Cardiac septum (tissue), 1 donor: Measurements from ENCODE around the gene RWDD4. TPM values are rescaled to one million over a fixed set of nuclear protein-coding genes. Genes with fewer than 3 reads are reported as not detected.
A peak's percentile ranks its signal among the peaks of the same experiment; 100 is the strongest.

Source experiments
- DNase-seq: peaks from one replicate; pipeline ENCODE4 v3.0.0-alpha.2; 2020; ENCODE audit warnings: low spot score
- intact Hi-C: fragments of 100-400 bp; cut with DNase I; formaldehyde crosslinking; loops from one replicate; pipeline ENCODE4 v1.14.0; 2022
- long read RNA-seq: library from polyadenylated mRNA; unstranded; transcript quantifications from one replicate; pipeline ENCODE4 v2.0.0, GENCODE V29; 2021
- total RNA-seq: library from RNA; stranded (reverse); fragmentation: NEBNext Ultra II Directional; extraction: Animal tissue kit (Norgen Biotek cat#: 25700); gene quantifications from one replicate; pipeline ENCODE4 v1.2.1, GENCODE V29; 2021
- donor health status: DM: no; HTN: no; CAD: no.

Gene RWDD4
- total RNA-seq, result 17.5 TPM
- long read RNA-seq, transcript RWDD4-202 (7 exons, 2,590 nt), result major isoform, 25 of 43 reads
- long read RNA-seq, partial matches to known transcripts, result 3 of 43 reads
- long read RNA-seq, other reads (novel, unspliced or antisense), result 15 of 43 reads

GRCh38 chr4:183659029-183659871 lies at the start of gene RWDD4, which contains the start of gene TRAPPC11:
Gene RWDD4, minus strand, starts transcription at chr4:183659185. Its CDS starts 233 bp downstream, at chr4:183658952.
Gene TRAPPC11, plus strand, starts transcription at chr4:183659293. Its CDS starts 4,575 bp downstream, at chr4:183663868.
- DNase-seq, result peak; percentile 99
- intact Hi-C loops, result loop anchor here (1.0 to 10.0 kb wide), 2 partner anchors 153 to 184 kb away; no protein-coding TSS in a partner anchor

- no peak for DNase-seq
- intact Hi-C loops, result no loop called here
Observed at GRCh38 chr4:183702492-183702891, 43.5 kb upstream of the RWDD4 start.

- DNase-seq, result no peak
- intact Hi-C loops, result no loop called here
Observed at GRCh38 chr4:183700407-183700806, 41.4 kb upstream of the RWDD4 start.

DNA sequence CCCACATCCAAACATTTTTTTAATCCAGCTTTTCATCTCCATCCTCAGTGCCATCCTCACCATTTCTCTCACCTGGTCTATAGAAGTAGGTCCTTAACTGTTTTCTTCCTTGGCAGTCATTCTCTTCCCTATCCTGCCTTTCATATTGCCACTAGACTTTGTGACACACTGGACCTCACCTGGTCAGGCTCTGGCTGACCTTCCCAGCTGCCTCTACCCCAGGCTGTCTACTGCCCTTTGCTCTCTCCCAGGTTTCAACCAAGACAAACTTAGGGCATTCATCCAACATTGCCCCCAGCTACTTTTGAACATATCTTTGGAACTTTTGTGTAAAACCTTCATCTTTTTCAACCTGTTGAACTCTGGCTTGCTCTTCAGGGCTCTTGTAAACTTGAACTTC lies 39.9 kb upstream of the RWDD4 start:
- no peak for DNase-seq
- intact Hi-C loops, result no loop called here

DNA sequence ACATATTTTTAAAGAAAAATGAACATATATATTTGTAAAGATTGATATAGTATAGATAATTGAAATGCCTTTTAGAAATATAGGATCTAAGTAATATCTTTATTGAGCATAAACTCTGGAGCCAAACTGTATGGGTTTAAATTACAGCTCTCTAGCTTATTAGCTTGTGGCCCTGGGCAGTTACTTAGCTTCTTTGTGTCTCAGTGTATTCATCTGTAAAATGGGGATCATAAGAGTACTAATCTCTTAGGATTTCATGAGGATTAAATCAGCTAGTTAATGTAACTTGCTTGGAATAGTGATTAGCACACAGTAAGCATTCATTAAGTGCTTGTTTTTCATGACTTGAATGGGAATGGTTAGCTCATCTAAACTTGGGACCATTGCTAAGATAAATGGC lies 32.9 kb upstream of the RWDD4 start:
- intact Hi-C loops, result no loop called here
- DNase-seq, result no peak

DNA sequence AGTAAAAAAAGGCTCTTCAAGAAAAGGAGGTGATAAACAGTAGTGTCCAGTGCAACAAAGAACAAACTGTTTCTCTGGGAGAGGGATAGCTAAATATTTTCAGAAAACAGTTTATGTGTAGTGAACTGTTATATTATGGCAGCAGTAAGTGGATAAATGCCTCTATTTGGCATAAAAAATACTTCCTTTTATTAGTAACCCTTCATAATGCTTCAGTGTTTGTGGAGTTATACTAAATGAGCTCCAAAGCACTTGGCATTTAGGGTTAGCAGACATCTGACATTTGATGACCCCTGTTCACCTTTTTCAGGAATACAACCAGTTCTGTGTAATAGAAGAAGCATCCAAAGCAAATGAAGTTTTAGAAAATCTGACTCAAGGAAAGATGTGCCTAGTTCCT lies 32.0 kb upstream of the RWDD4 start:
- no peak for DNase-seq
- intact Hi-C loops, result no loop called here

DNA sequence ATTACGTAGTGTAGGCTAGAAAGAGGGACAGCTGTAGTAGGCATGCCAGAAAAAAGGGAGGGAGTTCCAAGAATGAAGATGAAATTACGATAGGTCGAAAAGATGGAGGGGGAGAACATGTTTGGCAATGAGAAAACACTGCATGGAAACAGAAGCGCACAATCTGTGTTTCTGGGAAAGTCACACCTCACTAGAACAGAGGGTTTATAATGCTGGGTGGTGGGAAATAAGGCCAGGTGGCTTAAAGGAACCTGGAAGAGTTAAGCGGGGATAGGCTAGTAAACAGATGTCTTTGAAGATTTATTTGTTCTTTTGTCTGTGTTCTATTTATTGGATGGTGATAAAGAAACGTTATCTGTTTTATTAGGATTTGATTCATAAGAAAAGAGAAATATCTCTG lies 29.2 kb upstream of the RWDD4 start:
- DNase-seq, result no peak
- intact Hi-C loops, result no loop called here

DNA sequence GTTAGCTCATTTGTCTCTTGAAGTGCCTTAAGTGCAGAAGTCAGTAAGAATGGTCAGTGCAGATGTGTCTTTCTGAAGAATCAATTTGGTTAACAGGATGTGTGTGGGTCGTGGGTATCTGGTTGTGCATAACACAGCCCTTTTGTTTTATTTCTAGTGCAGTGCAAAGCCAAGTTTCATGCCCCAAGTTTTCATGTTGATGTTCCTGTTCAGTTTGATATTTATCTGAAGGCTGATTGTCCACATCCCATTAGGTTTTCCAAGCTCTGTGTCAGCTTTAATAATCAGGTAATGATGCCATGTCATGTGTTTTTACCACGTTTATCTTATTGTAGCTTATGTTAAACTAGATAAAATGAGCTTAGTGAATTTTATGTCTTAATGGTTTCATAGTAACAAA lies 27.5 kb upstream of the RWDD4 start:
- no peak for DNase-seq
- intact Hi-C loops, result no loop called here

GRCh38 chr4:183681119-183681518 lies 22.1 kb upstream of the RWDD4 start:
- no peak for DNase-seq
- intact Hi-C loops, result no loop called here

GRCh38 chr4:183675625-183676024 lies 16.6 kb upstream of the RWDD4 start:
- intact Hi-C loops, result no loop called here
- no peak for DNase-seq

- DNase-seq, result no peak
- intact Hi-C loops, result no loop called here
Observed at GRCh38 chr4:183674153-183674552, 15.2 kb upstream of the RWDD4 start.

DNA sequence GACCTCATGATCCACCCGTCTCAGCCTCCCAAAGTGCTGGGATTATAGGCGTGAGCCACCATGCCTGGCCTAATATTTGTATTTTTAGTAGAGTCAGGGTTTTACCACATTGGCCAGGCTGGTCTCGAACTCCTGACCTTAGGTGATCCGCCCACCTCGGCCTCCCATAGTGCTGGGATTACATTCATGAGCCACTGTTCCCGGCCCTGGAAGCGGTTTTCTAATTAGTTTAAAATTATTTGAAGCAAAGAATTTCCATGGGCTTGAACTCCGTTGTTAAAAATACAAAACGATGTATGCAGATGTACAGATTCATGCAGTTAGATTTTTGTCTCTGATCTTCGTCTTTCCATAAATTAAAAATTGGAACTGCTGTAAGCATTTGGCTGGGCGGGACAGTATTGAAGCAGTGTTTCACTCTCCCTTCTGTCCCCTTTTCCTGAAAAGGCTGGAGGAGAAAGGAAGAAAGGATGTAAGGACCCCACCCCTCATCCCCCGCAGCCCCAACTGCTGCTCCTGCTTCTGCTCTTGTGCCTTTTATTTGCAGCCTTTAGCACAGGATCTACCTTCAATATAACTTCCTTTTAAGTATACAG lies 12.1 kb upstream of the RWDD4 start:
- intact Hi-C loops, result no loop called here
- no peak for DNase-seq

GRCh38 chr4:183670251-183670650 lies 11.3 kb upstream of the RWDD4 start:
- intact Hi-C loops, result no loop called here
- no peak for DNase-seq

- intact Hi-C loops, result no loop called here
- no peak for DNase-seq
Observed at GRCh38 chr4:183666088-183666487, 7.1 kb upstream of the RWDD4 start.

DNA sequence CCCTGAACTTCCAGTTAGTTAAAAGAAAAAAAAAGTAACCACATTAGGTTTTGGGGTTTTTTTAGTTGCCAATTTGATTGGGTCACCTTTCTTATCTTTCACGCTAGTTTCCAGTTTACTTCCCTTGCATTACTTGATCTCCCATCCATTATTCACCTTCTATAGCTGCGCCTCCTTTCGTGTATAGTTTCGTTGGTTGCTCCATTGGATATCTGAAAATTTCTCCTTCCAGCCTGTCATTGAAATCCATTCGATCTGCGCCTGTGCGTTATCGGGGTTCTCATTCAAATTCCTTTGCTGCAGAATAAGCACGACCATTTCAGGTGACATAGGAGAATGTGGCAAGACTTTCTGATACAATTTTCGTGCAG lies 872 bp upstream of the RWDD4 start:
- intact Hi-C loops, result loop anchor here (1.0 to 10.0 kb wide), 2 partner anchors 154 to 185 kb away; no protein-coding TSS in a partner anchor
- no peak for DNase-seq

- intact Hi-C loops, result loop anchor here (1.0 to 10.0 kb wide), 2 partner anchors 152 to 184 kb away; no protein-coding TSS in a partner anchor
Observed at GRCh38 chr4:183658362-183659028, 490 bp downstream of the RWDD4 start.

GRCh38 chr4:183657564-183657963 lies 1.4 kb downstream of the RWDD4 start:
- no peak for DNase-seq
- intact Hi-C loops, result loop anchor here (10.0 kb wide), 1 partner anchor 183 kb away; no protein-coding TSS in a partner anchor

More at GRCh38 chr4:183658362-183659028, 490 bp downstream of the RWDD4 start:
- no peak for DNase-seq

GRCh38 chr4:183645326-183645725 lies 13.7 kb downstream of the RWDD4 start:
- no peak for DNase-seq
- intact Hi-C loops, result no loop called here

DNA sequence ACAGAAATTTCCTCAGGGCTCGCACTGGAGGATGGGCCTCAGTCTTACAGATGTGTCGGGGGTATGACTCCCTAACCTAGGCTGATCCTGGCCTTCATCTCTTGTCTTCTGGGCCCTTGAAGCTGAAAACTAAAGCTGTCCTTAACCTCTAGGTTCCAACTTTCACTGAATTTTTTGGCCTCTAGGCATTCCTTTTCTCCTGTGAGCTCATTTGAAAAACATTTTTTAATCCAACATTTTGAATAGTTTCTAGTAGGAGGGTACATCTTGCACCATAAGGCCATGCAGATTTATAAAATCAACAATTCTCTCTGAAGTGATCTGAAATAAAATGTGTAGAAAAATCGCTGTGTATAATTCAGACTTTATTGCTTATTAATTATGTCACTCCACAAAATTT lies 19.7 kb downstream of the RWDD4 start:
- DNase-seq, result no peak
- intact Hi-C loops, result no loop called here

DNA sequence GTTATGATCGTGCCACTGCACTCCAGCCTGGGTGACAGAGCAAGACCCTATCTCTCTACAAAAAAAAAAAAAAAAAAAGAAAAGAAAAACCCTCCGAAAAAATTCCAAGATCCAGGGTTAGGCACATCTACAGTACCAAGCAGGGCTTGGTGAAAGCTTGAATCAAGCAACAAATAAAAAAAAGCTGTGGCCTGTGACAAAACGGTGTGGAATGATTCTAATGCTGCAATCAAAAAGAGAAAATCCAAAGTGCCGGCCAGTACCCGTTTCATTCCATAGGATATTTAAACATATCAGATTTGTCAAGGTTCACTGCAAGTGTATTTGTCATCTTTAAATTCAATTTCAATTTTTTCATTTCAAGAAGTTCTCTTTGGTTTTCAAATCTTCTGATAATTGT lies 20.5 kb downstream of the RWDD4 start:
- intact Hi-C loops, result no loop called here
- no peak for DNase-seq
